ENCODE results near the gene DUOX1.

- no peak for TF ChIP-seq CTCF (IDR thresholded peaks at IDR 0.05)
- TF ChIP-seq POLR2A (IDR thresholded peaks at IDR 0.05): no peak
- TF ChIP-seq POLR2AphosphoS5 (IDR thresholded peaks at IDR 0.05): no peak
These were observed 18.6 kb downstream of the DUOX1 start for GRCh38 chr15:45148076-45149059.

Data from sigmoid colon (tissue), 4 donors.